ENCODE measurements around the gene MPZL2.

The MPZL2 gene

DNA sequence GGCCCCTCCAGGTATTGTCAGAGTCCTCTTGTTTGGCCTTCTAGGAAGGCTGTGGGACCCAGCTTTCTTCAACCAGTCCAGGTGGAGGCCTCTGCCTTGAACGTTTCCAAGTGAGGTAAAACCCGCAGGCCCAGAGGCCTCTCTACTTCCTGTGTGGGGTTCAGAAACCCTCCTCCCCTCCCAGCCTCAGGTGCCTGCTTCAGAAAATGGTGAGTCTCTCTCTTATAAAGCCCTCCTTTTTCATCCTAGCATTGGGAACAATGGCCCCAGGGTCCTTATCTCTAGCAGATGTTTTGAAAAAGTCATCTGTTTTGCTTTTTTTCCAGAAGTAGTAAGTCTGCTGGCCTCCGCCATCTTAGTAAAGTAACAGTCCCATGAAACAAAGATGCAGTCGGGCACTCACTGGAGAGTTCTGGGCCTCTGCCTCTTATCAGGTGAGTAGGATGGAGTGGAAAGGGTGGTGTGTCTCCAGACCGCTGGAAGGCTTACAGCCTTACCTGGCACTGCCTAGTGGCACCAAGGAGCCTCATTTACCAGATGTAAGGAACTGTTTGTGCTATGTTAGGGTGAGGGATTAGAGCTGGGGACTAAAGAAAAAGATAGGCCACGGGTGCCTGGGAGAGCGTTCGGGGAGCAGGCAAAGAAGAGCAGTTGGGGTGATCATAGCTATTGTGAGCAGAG is 40.6 kb upstream of the MPZL2 start, which contains the start of gene CD3E:
Gene CD3E, plus strand, starts transcription at position 163 of the 681 bp plus-strand sequence. Its CDS starts 223 bp downstream, at position 386.
- TF ChIP-seq FOXP2 (optimal IDR thresholded peaks at IDR 0.05; ENCODE audit: borderline replicate concordance, extremely low read depth, extremely low read length, insufficient read depth) (no peak), TAF1 (IDR thresholded peaks at IDR 0.05; ENCODE audit: borderline replicate concordance, insufficient read depth, low read length) (no peak), POLR2AphosphoS5 (IDR thresholded peaks at IDR 0.05; ENCODE audit: low read depth, low read length) (no peak), SIN3A (IDR thresholded peaks at IDR 0.05; ENCODE audit: borderline replicate concordance, insufficient read depth, low read length) (no peak)
- TF ChIP-seq, protein P1, sequence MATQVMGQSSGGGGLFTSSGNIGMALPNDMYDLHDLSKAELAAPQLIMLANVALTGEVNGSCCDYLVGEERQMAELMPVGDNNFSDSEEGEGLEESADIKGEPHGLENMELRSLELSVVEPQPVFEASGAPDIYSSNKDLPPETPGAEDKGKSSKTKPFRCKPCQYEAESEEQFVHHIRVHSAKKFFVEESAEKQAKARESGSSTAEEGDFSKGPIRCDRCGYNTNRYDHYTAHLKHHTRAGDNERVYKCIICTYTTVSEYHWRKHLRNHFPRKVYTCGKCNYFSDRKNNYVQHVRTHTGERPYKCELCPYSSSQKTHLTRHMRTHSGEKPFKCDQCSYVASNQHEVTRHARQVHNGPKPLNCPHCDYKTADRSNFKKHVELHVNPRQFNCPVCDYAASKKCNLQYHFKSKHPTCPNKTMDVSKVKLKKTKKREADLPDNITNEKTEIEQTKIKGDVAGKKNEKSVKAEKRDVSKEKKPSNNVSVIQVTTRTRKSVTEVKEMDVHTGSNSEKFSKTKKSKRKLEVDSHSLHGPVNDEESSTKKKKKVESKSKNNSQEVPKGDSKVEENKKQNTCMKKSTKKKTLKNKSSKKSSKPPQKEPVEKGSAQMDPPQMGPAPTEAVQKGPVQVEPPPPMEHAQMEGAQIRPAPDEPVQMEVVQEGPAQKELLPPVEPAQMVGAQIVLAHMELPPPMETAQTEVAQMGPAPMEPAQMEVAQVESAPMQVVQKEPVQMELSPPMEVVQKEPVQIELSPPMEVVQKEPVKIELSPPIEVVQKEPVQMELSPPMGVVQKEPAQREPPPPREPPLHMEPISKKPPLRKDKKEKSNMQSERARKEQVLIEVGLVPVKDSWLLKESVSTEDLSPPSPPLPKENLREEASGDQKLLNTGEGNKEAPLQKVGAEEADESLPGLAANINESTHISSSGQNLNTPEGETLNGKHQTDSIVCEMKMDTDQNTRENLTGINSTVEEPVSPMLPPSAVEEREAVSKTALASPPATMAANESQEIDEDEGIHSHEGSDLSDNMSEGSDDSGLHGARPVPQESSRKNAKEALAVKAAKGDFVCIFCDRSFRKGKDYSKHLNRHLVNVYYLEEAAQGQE (IDR thresholded peaks at IDR 0.05; ENCODE audit: insufficient read depth in 1 of 2, low read depth in 2 of 2, low read length in 2 of 2), result no peak

DNA sequence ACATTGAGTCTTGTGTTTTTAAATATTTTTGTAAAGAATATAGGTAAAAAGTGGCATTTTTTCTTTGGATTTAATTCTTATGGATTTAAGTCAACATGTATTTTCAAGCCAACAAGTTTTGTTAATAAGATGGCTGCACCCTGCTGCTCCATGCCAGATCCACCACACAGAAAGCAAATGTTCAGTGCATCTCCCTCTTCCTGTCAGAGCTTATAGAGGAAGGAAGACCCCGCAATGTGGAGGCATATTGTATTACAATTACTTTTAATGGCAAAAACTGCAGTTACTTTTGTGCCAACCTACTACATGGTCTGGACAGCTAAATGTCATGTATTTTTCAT is 40.1 kb upstream of the MPZL2 start:
- no peak for TF ChIP-seq FOXP2 (optimal IDR thresholded peaks at IDR 0.05; ENCODE audit: borderline replicate concordance, extremely low read depth, extremely low read length, insufficient read depth)
- no peak for TF ChIP-seq POLR2AphosphoS5 (IDR thresholded peaks at IDR 0.05; ENCODE audit: low read depth, low read length)
- TF ChIP-seq, protein P1 (IDR thresholded peaks at IDR 0.05; ENCODE audit: insufficient read depth in 1 of 2, low read depth in 2 of 2, low read length in 2 of 2), result no peak
- TF ChIP-seq SIN3A (IDR thresholded peaks at IDR 0.05; ENCODE audit: borderline replicate concordance, insufficient read depth, low read length), result no peak
- TF ChIP-seq TAF1 (IDR thresholded peaks at IDR 0.05; ENCODE audit: borderline replicate concordance, insufficient read depth, low read length), result no peak

DNA sequence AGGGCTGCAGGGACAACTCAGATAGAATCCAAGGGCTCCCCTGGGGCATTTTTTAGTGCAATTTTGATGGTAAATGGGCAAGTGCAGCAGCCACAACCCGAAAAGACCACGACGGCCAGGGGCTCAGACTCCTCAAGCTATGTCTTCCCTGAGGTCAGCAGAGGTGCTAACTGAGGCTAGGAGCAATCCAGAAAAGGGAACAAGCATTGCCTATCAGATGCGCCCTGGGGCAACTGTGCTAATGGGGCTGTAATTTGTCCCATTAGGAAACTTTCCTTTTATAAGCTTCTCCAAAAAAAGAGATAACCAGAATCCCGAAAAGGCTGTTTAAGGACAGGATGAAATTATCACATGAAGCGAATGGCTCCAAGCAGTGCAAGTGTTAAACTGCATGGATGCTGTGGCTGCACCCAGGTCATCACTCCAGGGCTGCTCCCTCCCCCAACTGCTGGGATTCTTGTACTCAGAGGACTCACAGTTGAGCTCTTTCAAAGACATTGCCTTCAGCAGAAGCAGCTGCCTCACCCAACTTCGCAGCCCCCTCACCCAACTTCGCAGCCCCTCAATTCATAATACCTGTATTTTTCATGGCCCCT is 37.6 kb upstream of the MPZL2 start:
- TF ChIP-seq SIN3A (IDR thresholded peaks at IDR 0.05; ENCODE audit: borderline replicate concordance, insufficient read depth, low read length), result no peak
- TF ChIP-seq, protein P1 (IDR thresholded peaks at IDR 0.05; ENCODE audit: insufficient read depth in 1 of 2, low read depth in 2 of 2, low read length in 2 of 2), result no peak
- no peak for TF ChIP-seq FOXP2 (optimal IDR thresholded peaks at IDR 0.05; ENCODE audit: borderline replicate concordance, extremely low read depth, extremely low read length, insufficient read depth)
- TF ChIP-seq TAF1 (IDR thresholded peaks at IDR 0.05; ENCODE audit: borderline replicate concordance, insufficient read depth, low read length), result no peak
- TF ChIP-seq POLR2AphosphoS5 (IDR thresholded peaks at IDR 0.05; ENCODE audit: low read depth, low read length), result no peak

DNA sequence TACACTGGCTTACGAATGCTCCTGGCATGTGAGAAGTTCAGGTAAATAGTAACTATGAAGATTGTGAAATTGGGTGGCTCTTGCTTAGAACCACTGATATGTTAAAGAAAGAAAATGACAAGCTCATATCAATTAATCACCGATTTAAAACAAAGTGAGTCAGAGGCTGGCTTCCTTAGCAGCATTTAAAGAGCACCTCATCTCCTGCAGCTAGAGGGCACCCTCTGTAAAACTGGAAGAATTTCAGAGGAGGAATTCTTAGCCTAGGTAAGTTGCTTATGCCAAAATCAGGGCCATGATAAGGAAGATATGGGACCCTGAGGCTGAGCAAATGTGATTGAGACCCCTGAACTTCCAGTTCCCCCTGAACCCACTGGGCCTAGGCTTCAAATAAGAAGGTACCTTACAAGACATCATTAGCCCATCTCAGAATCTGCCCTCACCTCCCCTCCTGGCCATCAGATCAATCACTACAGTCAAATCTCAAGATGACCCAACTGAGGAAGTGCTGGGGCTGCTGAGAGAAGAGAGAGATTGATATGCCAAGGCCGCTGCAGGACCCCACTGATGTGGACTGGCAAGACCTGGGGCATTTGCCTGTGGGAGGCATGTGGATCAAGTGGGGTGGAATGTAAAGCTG is 31.8 kb upstream of the MPZL2 start:
- TF ChIP-seq, protein P1 (IDR thresholded peaks at IDR 0.05; ENCODE audit: insufficient read depth in 1 of 2, low read depth in 2 of 2, low read length in 2 of 2), result no peak
- no peak for TF ChIP-seq POLR2AphosphoS5 (IDR thresholded peaks at IDR 0.05; ENCODE audit: low read depth, low read length)
- TF ChIP-seq SIN3A (IDR thresholded peaks at IDR 0.05; ENCODE audit: borderline replicate concordance, insufficient read depth, low read length), result no peak
- no peak for TF ChIP-seq TAF1 (IDR thresholded peaks at IDR 0.05; ENCODE audit: borderline replicate concordance, insufficient read depth, low read length)
- no peak for TF ChIP-seq FOXP2 (optimal IDR thresholded peaks at IDR 0.05; ENCODE audit: borderline replicate concordance, extremely low read depth, extremely low read length, insufficient read depth)
